Measurements from ENCODE around the gene RGS14.

Gene RGS14

GRCh38 chr5:177386542-177386941, 28.8 kb downstream of the RGS14 start:
- H3K36me3 ChIP-seq (ENCODE audit: control insufficient read depth, insufficient read depth, low read length): no peaks in the 10 kb centered on the region
- no peaks in the 10 kb centered on the region for H3K4me1 ChIP-seq (ENCODE audit: control insufficient read depth, insufficient read depth, low read length)
- no peaks in the 10 kb centered on the region for H3K27me3 ChIP-seq (ENCODE audit: control insufficient read depth, insufficient read depth, low read length)
- no peak overlapping the region for H3K27ac ChIP-seq (ENCODE audit: low read depth, low read length)
- H3K4me3 ChIP-seq (ENCODE audit: low read length): no peak overlapping the region
- no peak overlapping the region for H3K9ac ChIP-seq (ENCODE audit: low read length)

GRCh38 chr5:177387405-177387804, 29.7 kb downstream of the RGS14 start:
- Histone ChIP-seq H3K4me1 (ENCODE audit: control insufficient read depth, insufficient read depth, low read length) (no peaks in the 10 kb centered on the region), H3K4me3 (ENCODE audit: low read length) (no peak overlapping the region), H3K27me3 (ENCODE audit: control insufficient read depth, insufficient read depth, low read length) (no peaks in the 10 kb centered on the region), H3K36me3 (ENCODE audit: control insufficient read depth, insufficient read depth, low read length) (no peaks in the 10 kb centered on the region), H3K27ac (ENCODE audit: low read depth, low read length) (no peak overlapping the region), H3K9ac (ENCODE audit: low read length) (no peak overlapping the region)

GRCh38 chr5:177388521-177389052, 30.9 kb downstream of the RGS14 start:
- no peaks in the 10 kb centered on the region for H3K27me3 ChIP-seq (ENCODE audit: control insufficient read depth, insufficient read depth, low read length)
- no peaks in the 10 kb centered on the region for H3K4me1 ChIP-seq (ENCODE audit: control insufficient read depth, insufficient read depth, low read length)
- no peak overlapping the region for H3K27ac ChIP-seq (ENCODE audit: low read depth, low read length)
- H3K4me3 ChIP-seq (ENCODE audit: low read length): no peak overlapping the region
- no peaks in the 10 kb centered on the region for H3K36me3 ChIP-seq (ENCODE audit: control insufficient read depth, insufficient read depth, low read length)
- H3K9ac ChIP-seq (ENCODE audit: low read length): no peak overlapping the region

GRCh38 chr5:177389241-177390169, 31.8 kb downstream of the RGS14 start:
- no peaks in the 10 kb centered on the region for H3K4me1 ChIP-seq (ENCODE audit: control insufficient read depth, insufficient read depth, low read length)
- H3K27ac ChIP-seq (ENCODE audit: low read depth, low read length): peak overlapping the region; percentile 30
- no peak overlapping the region for H3K9ac ChIP-seq (ENCODE audit: low read length)
- no peaks in the 10 kb centered on the region for H3K36me3 ChIP-seq (ENCODE audit: control insufficient read depth, insufficient read depth, low read length)
- H3K27me3 ChIP-seq (ENCODE audit: control insufficient read depth, insufficient read depth, low read length): no peaks in the 10 kb centered on the region
- H3K4me3 ChIP-seq (ENCODE audit: low read length): no peak overlapping the region

- H3K27ac ChIP-seq (ENCODE audit: low read depth, low read length): no peak overlapping the region
- H3K27me3 ChIP-seq (ENCODE audit: control insufficient read depth, insufficient read depth, low read length): no peaks in the 10 kb centered on the region
- H3K36me3 ChIP-seq (ENCODE audit: control insufficient read depth, insufficient read depth, low read length): no peaks in the 10 kb centered on the region
- H3K9ac ChIP-seq (ENCODE audit: low read length): no peak overlapping the region
- no peaks in the 10 kb centered on the region for H3K4me1 ChIP-seq (ENCODE audit: control insufficient read depth, insufficient read depth, low read length)
- no peak overlapping the region for H3K4me3 ChIP-seq (ENCODE audit: low read length)
These were observed 32.9 kb downstream of the RGS14 start for GRCh38 chr5:177390363-177391300.

- H3K4me1 ChIP-seq (ENCODE audit: control insufficient read depth, insufficient read depth, low read length): no peaks in the 10 kb centered on the region
- no peak overlapping the region for H3K4me3 ChIP-seq (ENCODE audit: low read length)
These were observed 35.0 kb downstream of the RGS14 start for GRCh38 chr5:177392765-177393164.

GRCh38 chr5:177393206-177393765, 35.6 kb downstream of the RGS14 start:
- Histone ChIP-seq H3K27me3 (ENCODE audit: control insufficient read depth, insufficient read depth, low read length) (no peaks in the 10 kb centered on the region), H3K27ac (ENCODE audit: low read depth, low read length) (no peak overlapping the region), H3K4me1 (ENCODE audit: control insufficient read depth, insufficient read depth, low read length) (no peaks in the 10 kb centered on the region), H3K9ac (ENCODE audit: low read length) (no peak overlapping the region), H3K4me3 (ENCODE audit: low read length) (no peak overlapping the region), H3K36me3 (ENCODE audit: control insufficient read depth, insufficient read depth, low read length) (no peaks in the 10 kb centered on the region)

More at GRCh38 chr5:177392765-177393164, 35.0 kb downstream of the RGS14 start:
- Histone ChIP-seq H3K27ac (ENCODE audit: low read depth, low read length) (no peak overlapping the region), H3K36me3 (ENCODE audit: control insufficient read depth, insufficient read depth, low read length) (no peaks in the 10 kb centered on the region), H3K9ac (ENCODE audit: low read length) (no peak overlapping the region), H3K27me3 (ENCODE audit: control insufficient read depth, insufficient read depth, low read length) (no peaks in the 10 kb centered on the region)

- no peak overlapping the region for H3K27ac ChIP-seq (ENCODE audit: low read depth, low read length)
- no peak overlapping the region for H3K9ac ChIP-seq (ENCODE audit: low read length)
- no peaks in the 10 kb centered on the region for H3K27me3 ChIP-seq (ENCODE audit: control insufficient read depth, insufficient read depth, low read length)
- H3K36me3 ChIP-seq (ENCODE audit: control insufficient read depth, insufficient read depth, low read length): no peaks in the 10 kb centered on the region
- H3K4me3 ChIP-seq (ENCODE audit: low read length): no peak overlapping the region
- H3K4me1 ChIP-seq (ENCODE audit: control insufficient read depth, insufficient read depth, low read length): no peaks in the 10 kb centered on the region
These were observed 36.3 kb downstream of the RGS14 start for GRCh38 chr5:177393990-177394389.

GRCh38 chr5:177396078-177396477, 38.4 kb downstream of the RGS14 start:
- H3K4me3 ChIP-seq (ENCODE audit: low read length): no peak overlapping the region
- no peak overlapping the region for H3K9ac ChIP-seq (ENCODE audit: low read length)
- no peak overlapping the region for H3K27ac ChIP-seq (ENCODE audit: low read depth, low read length)
- no peaks in the 10 kb centered on the region for H3K4me1 ChIP-seq (ENCODE audit: control insufficient read depth, insufficient read depth, low read length)
- H3K36me3 ChIP-seq (ENCODE audit: control insufficient read depth, insufficient read depth, low read length): no peaks in the 10 kb centered on the region
- peaks cover 8% of the 10 kb centered on the region for H3K27me3 ChIP-seq (ENCODE audit: control insufficient read depth, insufficient read depth, low read length)

- Histone ChIP-seq H3K9ac (ENCODE audit: low read length) (no peak overlapping the region), H3K27me3 (ENCODE audit: control insufficient read depth, insufficient read depth, low read length) (peaks cover 9% of the 10 kb centered on the region), H3K36me3 (ENCODE audit: control insufficient read depth, insufficient read depth, low read length) (no peaks in the 10 kb centered on the region), H3K4me1 (ENCODE audit: control insufficient read depth, insufficient read depth, low read length) (no peaks in the 10 kb centered on the region), H3K4me3 (ENCODE audit: low read length) (no peak overlapping the region), H3K27ac (ENCODE audit: low read depth, low read length) (no peak overlapping the region)
These were observed 39.1 kb downstream of the RGS14 start for GRCh38 chr5:177396807-177397206.

GRCh38 chr5:177397875-177398390, 40.2 kb downstream of the RGS14 start:
- Histone ChIP-seq H3K27me3 (ENCODE audit: control insufficient read depth, insufficient read depth, low read length) (peaks cover 15% of the 10 kb centered on the region), H3K4me1 (ENCODE audit: control insufficient read depth, insufficient read depth, low read length) (peaks cover 3% of the 10 kb centered on the region), H3K27ac (ENCODE audit: low read depth, low read length) (no peak overlapping the region), H3K4me3 (ENCODE audit: low read length) (no peak overlapping the region), H3K36me3 (ENCODE audit: control insufficient read depth, insufficient read depth, low read length) (no peaks in the 10 kb centered on the region), H3K9ac (ENCODE audit: low read length) (no peak overlapping the region)
